Activated gamma-delta T cell treated with anti-CD3 and anti-CD28 coated beads, Interleukin-2, amount 50 U/mL, for 16 hours (primary cell): ENCODE measurements around the gene HTT-AS.
"Not testable (repeated sequence)": the region's sequence is repeated elsewhere in the genome, so short reads cannot be mapped to it uniquely, and the experiment has no call there.

Experiments
- DNase-seq: peaks from one replicate; pipeline ENCODE4 v3.0.0-alpha.2; 2020; ENCODE audit warnings: low read depth

Gene HTT-AS

DNA sequence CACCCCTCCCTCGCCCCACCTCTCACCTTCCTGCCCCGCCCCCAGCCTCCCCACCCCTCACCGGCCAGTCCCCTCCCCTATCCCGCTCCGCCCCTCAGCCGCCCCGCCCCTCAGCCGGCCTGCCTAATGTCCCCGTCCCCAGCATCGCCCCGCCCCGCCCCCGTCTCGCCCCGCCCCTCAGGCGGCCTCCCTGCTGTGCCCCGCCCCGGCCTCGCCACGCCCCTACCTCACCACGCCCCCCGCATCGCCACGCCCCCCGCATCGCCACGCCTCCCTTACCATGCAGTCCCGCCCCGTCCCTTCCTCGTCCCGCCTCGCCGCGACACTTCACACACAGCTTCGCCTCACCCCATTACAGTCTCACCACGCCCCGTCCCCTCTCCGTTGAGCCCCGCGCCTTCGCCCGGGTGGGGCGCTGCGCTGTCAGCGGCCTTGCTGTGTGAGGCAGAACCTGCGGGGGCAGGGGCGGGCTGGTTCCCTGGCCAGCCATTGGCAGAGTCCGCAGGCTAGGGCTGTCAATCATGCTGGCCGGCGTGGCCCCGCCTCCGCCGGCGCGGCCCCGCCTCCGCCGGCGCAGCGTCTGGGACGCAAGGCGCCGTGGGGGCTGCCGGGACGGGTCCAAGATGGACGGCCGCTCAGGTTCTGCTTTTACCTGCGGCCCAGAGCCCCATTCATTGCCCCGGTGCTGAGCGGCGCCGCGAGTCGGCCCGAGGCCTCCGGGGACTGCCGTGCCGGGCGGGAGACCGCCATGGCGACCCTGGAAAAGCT is at the start of gene HTT-AS, which contains the start of gene HTT:
Gene HTT-AS (minus strand): TSS at position 461 of the 768 bp plus-strand sequence.
Gene HTT (plus strand): TSS at position 604 of the 768 bp plus-strand sequence. CDS start 145 bp downstream, at position 749.
- peak; percentile 93 for DNase-seq

DNA sequence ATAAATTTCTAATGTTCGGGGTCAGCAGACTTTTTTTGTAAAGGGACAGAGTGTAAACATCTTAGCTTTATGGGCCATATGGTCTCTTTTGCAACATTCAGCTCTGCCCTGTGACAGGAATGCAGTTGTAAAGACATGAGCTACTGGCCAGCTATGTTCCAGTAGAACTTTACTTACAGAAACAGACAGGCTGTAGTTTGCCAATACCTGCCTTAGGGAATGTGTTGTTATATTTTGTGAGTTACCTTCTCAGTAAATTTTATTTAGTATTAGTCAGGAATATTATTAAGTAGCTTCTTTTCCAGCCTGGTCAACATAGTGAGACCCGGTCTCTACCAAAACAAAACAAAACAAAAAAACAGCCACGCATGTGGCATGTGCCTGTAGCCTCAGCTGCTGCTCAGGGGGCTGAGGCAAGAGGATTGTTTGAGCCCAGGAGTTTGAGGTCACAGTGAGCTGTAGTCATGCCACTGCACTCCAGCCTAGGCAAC is 48.9 kb upstream of the HTT-AS start:
- no peak for DNase-seq

DNA sequence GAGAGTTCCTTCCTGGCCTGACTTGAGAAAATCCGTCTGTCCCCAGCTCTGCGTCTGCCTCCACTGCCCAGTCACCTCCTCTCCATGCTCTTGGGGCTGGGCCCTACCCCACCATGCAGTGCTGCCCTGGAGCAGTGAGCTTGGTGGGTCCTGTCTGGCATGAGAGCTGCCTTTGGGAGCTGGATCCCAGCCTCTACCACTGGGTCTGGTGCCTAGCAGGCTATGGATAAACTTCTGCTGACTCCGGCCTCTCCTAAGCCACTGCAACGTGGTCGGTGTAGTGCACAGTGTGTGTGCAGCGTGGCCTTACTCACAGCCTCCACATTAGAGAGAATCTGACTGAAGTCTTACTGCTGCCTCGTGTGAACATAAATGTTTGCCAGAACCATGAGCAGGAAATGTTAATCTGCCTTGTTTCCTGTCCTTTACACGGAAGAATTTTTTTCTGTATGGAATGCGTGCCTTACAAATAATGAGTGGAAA is 47.8 kb upstream of the HTT-AS start:
- no peak for DNase-seq

DNA sequence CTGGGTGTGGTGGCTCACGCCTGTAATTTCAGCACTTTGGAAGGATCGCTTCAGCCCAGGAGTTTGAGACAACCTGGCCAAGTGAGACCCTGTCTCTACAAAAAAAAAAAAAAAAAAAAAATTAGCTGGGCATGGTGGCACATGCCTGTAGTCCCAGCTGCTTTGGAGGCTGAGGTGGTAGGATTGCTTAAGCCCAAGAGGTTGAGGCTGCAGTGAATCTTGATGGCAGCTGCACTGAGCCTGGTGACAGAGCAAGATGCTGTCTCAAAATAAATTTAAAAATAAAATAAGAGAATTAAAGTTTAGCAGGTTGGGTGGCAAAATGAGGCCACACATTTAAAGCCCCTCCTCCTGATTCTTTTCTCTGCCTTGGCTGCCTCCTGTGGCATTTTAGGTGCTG is 47.3 kb upstream of the HTT-AS start:
- DNase-seq: no peak

DNA sequence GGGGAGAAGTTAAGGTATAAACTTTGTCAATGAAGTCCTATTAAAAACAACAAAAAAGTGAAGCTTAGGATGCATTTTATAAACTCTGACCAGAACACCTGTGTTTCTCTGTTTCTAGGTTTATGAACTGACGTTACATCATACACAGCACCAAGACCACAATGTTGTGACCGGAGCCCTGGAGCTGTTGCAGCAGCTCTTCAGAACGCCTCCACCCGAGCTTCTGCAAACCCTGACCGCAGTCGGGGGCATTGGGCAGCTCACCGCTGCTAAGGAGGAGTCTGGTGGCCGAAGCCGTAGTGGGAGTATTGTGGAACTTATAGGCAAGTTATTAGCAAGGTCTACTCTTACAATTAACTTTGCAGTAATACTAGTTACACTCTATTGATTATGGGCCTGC is 46.8 kb upstream of the HTT-AS start:
- DNase-seq: no peak

DNA sequence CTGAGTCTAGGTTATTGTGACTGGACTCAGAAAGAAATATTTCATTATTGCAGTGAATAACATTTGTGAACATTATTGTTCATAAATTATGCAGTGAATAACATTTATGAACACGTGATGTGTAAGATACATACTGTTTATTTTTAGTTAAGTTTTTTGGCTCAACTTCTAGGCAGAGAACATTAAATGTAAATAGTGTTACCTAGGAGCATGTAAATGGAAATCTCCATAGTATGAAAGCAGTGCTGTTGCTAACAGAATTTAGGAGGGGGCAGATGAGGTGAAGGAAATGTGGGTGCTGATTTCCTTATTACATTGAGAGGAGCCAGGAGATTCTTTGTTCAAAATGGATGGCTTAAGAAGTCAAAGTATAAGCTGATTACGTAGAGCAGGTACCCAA is 45.1 kb upstream of the HTT-AS start:
- no peak for DNase-seq

DNA sequence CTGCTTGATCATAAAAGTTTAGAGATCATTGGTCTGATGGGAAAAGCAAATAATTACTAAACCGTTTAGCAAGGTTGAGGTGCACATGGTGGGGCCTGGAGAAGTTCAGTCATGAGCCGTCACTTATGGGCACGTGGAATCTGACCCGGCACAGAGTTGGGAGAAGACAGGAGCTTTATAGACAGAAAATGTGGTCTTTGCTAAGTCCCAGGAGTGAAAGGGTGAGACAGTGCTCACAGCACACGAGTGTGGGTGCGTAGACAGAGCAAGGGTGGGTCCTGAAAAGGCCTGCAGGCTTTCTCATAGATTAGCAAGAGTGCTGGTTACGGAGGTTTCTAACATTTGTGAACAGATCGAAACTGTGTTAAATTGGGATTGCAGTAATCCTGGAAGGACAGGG is 44.0 kb upstream of the HTT-AS start:
- DNase-seq: no peak

DNA sequence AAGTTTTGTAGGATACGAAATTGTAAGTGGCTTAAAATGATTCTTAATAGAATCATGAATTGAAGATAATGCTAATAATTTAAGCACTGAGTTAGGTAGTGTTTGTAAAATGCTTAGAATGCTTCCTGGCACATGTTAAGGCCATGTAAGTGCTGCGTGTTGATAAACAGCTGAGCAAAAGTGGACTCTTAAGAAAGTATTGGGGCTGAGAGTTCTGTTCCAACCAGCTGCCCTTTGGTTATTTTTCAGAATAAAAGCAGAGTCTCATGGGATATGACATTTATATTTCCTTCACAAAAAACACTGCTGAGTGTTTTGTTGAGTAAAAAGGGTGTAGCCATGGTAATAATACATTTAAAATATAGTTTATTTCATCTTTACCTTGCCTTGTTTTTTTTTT is 42.6 kb upstream of the HTT-AS start:
- no peak for DNase-seq

DNA sequence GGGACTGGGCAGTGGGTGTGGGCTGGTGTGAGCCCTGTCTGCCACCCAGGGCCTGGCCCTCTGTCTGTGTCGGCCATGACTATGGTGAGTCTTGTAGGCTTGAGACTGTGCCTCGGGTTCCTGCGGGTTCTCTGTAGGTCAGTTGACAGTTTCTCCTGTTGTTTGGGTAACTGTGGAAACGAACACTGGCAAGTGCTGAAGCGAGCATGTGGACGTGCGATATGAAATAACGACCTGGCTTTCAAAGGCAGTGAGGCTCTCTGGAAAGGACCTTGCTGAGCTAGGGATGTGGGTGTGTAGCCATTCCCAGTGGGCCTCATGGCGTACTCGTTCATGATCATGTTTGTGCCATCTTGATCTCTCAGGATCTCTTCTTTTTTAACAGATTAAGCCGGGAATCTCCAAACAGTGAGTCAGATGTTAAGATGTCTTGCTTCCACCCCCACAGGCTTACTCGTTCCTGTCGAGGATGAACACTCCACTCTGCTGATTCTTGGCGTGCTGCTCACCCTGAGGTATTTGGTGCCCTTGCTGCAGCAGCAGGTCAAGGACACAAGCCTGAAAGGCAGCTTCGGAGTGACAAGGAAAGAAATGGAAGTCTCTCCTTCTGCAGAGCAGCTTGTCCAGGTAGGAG is 41.4 kb upstream of the HTT-AS start:
- no peak for DNase-seq

DNA sequence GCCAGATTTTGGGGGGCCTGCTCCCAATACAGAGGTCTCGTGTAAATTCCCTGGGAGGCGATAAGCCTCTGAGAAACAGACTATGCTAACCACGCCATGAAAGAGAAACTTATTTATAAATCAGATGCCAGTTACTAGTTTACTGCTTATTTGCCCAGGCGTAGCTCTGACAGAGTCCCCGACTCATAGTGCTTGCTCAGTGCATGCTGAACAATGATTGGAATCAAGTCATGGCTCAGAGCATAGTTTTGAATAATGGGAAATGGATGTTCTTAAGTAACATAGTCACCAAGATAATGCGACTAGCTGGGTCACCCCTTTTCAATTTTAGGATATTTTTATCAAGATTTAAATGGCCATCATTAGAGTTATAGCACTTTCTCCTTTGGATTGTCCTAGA is 40.0 kb upstream of the HTT-AS start:
- no peak for DNase-seq

DNA sequence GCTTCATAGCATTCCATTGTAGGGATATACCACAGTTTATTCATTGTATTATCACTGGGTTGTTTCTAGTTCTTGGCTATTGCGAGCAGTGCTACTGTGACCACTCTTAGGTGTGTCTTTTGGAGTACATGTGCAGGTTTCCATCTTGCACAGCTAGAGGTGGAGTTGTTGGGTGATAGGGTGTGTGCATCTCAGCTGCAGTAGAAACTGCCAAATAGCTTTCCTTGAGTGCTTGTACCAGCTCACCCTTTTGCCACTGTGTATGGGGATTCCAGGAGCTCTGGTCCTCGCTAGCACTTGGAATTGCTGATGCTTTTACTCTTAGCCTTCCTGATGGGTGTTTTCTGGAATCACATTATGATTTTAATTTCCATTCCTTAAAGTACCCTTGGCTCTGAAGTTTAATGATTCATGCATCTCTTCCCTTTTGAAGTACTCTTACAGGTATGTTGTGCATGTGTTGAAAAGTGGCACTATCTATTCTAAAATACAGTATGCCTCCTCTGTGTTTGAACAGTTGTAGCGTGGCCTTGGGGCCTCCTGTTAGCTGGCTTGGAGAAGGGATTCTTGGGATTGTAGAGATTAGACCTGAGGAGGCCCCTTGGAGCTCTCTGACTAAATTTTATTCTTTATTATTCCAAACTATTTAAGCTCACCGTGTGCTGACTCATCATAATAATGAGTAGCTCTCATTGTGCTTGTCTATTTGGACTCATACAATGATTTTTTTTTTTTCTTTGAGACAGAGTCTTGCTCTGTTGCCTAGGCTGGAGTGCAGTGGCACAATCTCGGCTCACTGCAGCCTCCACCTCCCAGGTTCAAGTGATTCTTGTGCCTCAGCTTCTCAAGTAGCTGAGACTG is 38.5 kb upstream of the HTT-AS start:
- DNase-seq: no peak

DNA sequence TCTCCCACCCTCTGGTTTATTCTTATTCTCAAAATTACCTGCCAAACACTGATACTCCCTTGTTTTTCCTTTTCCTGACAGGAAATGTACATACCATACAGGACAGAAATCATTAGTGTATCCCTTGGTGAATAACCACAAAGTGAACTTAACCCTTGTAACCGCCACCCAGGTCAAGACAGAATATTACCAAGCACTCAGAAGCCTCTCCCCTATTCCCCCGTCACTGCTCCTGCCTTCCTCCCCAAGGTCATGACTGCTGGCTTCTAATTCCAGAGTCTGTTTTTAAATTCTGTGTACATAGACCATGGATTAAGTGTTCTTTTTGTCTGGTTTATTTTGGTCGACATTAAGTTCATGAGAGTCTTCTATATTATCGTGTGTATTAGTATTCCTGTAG is 37.9 kb upstream of the HTT-AS start:
- DNase-seq: no peak

DNA sequence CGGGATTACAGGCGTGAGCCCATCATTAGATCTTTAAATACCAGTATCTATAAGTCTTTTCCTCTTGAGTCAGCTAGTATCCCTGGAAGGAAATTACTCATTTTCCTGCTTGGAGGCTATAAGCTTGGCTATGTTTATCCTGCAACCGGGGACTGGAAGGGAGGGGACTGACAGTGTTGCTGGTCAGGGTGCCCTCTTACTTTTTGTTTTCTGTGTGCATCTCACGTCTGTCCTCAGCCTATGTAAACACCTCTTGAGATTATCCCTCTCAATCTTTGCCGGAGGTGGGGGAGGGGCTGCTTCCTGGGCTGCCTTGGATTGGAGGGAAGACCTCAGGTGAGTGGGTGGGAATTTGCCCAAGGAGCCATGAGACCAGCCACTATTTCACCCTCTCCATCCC is 37.1 kb upstream of the HTT-AS start:
- DNase-seq: no peak

DNA sequence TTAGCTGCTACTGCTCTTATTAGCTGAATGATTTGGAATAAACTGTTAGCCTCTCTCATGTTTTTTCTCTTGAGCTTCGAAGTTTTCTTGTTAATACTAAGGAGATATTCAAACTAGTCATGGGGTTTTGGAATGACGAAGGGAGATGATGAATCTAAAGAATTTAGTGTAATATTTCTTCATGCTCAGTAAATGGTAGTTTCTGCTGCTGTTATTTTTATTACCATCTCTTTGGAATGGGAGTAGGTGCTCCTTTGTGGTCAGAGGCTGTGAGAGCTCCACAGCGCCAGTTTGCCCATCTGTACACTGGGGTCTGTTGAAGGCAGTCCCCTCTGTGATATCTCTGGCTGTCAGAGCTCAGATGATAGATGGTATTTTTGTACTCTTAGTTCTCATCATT is 33.9 kb upstream of the HTT-AS start:
- no peak for DNase-seq

DNA sequence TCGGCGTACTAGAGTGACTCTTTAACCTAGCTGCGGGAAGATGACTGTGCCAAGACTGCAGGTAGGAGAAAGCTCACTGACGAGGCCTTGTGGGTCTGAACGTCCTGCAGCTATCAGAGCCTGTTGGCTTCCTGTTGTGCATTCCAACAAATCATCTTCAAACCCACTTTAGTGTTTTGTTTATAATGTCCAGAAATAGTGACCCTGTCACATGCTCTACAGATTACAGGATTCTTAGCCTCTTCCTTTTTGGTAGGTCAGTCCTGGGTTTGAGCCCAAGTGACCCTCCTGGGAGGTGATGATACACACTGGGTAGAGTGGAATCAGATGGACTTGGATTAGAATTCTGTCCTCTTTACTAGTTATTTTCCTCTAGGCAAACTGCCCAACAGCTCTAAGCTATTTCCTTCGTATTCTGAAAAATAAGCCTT is 33.4 kb upstream of the HTT-AS start:
- DNase-seq: no peak

DNA sequence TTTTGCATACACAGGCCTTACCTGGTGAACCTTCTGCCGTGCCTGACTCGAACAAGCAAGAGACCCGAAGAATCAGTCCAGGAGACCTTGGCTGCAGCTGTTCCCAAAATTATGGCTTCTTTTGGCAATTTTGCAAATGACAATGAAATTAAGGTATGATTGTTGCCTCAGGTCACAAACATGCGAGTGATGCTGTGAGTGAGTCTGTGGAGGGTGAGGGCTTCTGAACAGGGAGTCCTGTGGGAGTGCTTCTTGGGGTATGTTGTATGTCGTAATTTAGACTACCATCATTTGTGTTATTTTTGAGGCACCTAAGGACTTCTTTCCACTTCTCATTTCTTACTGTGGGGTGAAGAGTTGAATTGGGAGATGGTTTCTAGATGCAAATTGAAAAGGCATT is 32.9 kb upstream of the HTT-AS start:
- DNase-seq: no peak

DNA sequence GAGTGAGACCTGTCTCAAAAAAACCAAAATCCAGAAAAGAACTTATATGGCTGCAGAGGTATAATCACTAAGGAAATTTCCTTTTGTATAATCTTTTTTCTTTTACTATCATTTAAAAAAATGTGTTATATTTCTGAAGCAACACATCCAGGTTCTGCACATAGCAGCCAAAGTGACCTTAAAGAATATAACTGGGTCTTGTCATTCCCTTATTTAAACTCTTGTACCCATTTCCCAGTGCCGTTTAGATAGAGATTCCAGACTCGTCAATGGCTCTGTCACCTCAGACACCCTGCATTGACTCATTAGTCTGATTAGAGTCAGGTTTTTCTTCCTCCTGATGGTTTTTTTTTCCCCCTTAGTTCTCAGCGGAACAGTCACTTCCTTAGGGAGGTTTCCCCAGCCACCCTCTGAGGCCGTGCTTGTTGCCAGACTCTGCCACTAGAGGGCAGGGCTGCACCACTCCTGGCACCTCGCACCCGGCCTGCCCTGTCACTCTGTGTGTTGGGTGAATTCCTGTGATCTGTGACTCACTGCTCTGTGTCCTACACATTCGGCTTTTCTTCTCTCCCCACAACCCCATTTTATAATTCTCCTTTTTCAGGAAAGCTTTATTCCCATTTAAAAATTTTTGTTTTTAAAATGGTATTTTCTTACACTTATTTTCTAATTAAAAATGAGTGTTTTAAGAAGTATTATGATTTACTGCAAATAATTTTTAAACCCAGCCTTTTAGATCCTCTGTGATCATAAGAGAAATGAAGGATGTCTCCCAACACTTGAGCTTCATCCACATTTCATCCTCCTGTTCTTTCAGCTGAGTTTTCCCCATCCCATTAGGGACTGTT is 32.2 kb upstream of the HTT-AS start:
- DNase-seq: peak; percentile 78

DNA sequence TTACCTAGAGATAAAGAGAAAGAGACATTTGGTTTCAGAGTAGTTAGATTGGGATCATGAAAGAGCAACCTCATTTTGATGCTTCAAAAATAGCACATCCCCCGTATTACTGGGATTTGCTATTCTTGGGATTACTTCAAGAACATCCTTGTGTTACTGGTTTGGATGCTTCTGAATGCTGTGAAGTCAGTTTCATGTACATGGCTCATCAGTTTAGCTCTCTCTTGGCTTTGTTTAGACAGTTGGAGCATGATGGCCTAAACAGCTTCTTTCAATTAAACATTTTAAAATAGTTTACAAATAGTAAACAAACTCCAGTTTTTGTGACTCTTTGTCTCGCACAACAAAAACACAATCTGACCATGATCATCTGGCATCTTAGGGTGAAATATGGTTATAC is 24.0 kb upstream of the HTT-AS start:
- no peak for DNase-seq

DNA sequence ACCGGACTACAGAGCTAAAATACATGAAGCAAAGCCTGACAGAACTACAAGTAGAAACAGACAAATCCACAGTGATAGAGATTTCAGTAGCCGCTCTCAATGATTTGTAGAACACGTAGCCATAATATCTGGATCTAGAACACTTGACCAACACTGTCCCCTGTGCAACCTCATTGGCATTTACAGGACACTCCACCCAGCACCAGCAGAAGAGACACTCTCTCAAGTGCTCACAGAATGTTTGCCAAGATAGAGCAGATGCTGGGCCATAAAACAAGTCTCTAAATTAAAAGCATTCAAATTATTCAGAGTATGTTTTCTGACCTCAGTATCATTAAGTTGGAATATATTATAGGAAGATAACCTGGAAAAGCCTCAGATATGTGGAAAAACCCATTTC is 21.9 kb upstream of the HTT-AS start:
- no peak for DNase-seq

DNA sequence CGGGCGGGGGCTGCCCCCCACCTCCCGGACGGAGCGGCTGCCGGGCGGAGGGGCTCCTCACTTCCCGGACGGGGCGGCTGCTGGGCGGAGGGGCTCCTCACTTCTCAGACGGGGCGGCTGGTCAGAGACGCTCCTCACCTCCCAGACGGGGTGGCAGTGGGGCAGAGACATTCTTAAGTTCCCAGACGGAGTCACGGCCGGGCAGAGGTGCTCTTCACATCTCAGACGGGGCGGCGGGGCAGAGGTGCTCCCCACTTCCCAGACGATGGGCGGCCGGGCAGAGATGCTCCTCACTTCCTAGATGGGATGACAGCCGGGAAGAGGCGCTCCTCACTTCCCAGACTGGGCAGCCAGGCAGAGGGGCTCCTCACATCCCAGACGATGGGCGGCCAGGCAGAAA is 20.4 kb upstream of the HTT-AS start:
- not testable (repeated sequence) for DNase-seq

DNA sequence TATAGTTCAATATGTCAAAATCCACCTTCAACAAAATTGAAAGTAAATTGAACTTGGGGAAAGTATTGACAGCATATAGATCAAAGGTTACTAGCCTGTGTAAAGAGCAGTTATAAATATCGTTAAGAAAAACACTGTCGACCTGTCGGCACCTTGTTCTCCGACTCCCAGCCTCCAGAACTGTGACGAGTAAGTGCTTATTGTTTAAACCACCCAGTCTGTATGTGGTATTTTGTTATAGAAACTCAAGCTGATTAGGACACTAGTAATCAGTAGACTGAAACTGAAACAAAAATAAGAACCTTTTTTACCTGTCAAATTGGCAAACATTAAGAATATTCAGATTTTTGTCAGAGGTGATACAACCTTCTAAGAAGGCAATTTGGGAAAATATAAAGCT is 17.1 kb upstream of the HTT-AS start:
- no peak for DNase-seq
